Measurements from ENCODE around the gene KBTBD8.

Gene KBTBD8

GRCh38 chr3:67030785-67031740, 33.0 kb downstream of the KBTBD8 start:
- peak; percentile 58 for DNase-seq
- in situ Hi-C loops (cut with MboI; ENCODE audit: low pct_unique_long_range_greater_than_20kb, low sequenced_read_pairs) = no loop called here

GRCh38 chr3:67031986-67032385, 33.9 kb downstream of the KBTBD8 start:
- no peak for DNase-seq
- in situ Hi-C loops (cut with MboI; ENCODE audit: low pct_unique_long_range_greater_than_20kb, low sequenced_read_pairs) = no loop called here

- no peak for DNase-seq
- in situ Hi-C loops (cut with MboI; ENCODE audit: low pct_unique_long_range_greater_than_20kb, low sequenced_read_pairs) = no loop called here
Observed at GRCh38 chr3:67033079-67033478, 35.0 kb downstream of the KBTBD8 start.

- in situ Hi-C loops (cut with MboI; ENCODE audit: low pct_unique_long_range_greater_than_20kb, low sequenced_read_pairs) = no loop called here
- DNase-seq = no peak
Observed at GRCh38 chr3:67034371-67034770, 36.3 kb downstream of the KBTBD8 start.

- DNase-seq = peak; percentile 20
- in situ Hi-C loops (cut with MboI; ENCODE audit: low pct_unique_long_range_greater_than_20kb, low sequenced_read_pairs) = no loop called here
Observed at GRCh38 chr3:67037615-67038014, 39.5 kb downstream of the KBTBD8 start.

GRCh38 chr3:67044295-67044694, 46.2 kb downstream of the KBTBD8 start:
- DNase-seq = no peak
- in situ Hi-C loops (cut with MboI; ENCODE audit: low pct_unique_long_range_greater_than_20kb, low sequenced_read_pairs) = no loop called here

- in situ Hi-C loops (cut with MboI; ENCODE audit: low pct_unique_long_range_greater_than_20kb, low sequenced_read_pairs) = no loop called here
- DNase-seq = no peak
Observed at GRCh38 chr3:67044955-67045354, 46.8 kb downstream of the KBTBD8 start.

GRCh38 chr3:67045711-67046465, 47.8 kb downstream of the KBTBD8 start:
- in situ Hi-C loops (cut with MboI; ENCODE audit: low pct_unique_long_range_greater_than_20kb, low sequenced_read_pairs) = no loop called here
- DNase-seq = no peak

- no peak for DNase-seq
- in situ Hi-C loops (cut with MboI; ENCODE audit: low pct_unique_long_range_greater_than_20kb, low sequenced_read_pairs) = no loop called here
Observed at GRCh38 chr3:67047051-67047450, 48.9 kb downstream of the KBTBD8 start.

- in situ Hi-C loops (cut with MboI; ENCODE audit: low pct_unique_long_range_greater_than_20kb, low sequenced_read_pairs) = no loop called here
- peak; percentile 50 for DNase-seq
Observed at GRCh38 chr3:67048067-67048714, 50.1 kb downstream of the KBTBD8 start.

GRCh38 chr3:67048715-67049074, 50.6 kb downstream of the KBTBD8 start:
- DNase-seq = no peak
- in situ Hi-C loops (cut with MboI; ENCODE audit: low pct_unique_long_range_greater_than_20kb, low sequenced_read_pairs) = no loop called here

- in situ Hi-C loops (cut with MboI; ENCODE audit: low pct_unique_long_range_greater_than_20kb, low sequenced_read_pairs) = no loop called here
- no peak for DNase-seq
Observed at GRCh38 chr3:67059443-67059842, 61.3 kb downstream of the KBTBD8 start.
